Thoracic aorta (tissue), 2 donors: ENCODE measurements around the gene NACC1. TPM values are rescaled to one million over a fixed set of nuclear protein-coding genes. Genes with fewer than 3 reads are reported as not detected.
"Not testable (repeated sequence)": the region's sequence is repeated elsewhere in the genome, so short reads cannot be mapped to it uniquely, and the experiment has no call there.

Experiments used
- ATAC-seq: fragments of 150-250 bp; one replicate; pipeline ENCODE4 v1.8.0; 2017; ENCODE audit warnings: low read depth; ENCODE audit not compliant: insufficient number of reproducible peaks, low FRiP score
- DNase-seq: peaks from one replicate; pipeline ENCODE4 v3.0.0-alpha.2; 2020; ENCODE audit warnings: low spot score
- H3K27ac ChIP-seq, 2 donors: fragments of 200-600 bp; sonication (generic); 1 replicate in 1 of 2; 2 replicates in 1 of 2; pipeline ENCODE4 v1.5.1; 2016; ENCODE audit warnings: mild to moderate bottlenecking in 2 of 2, moderate library complexity in 2 of 2
- H3K27me3 ChIP-seq: fragments of 200-600 bp; sonication (generic); replicated peaks from 2 replicates; pipeline ENCODE4 v1.6.0; 2016; ENCODE audit warnings: mild to moderate bottlenecking; ENCODE audit not compliant: insufficient read depth
- H3K36me3 ChIP-seq: fragments of 200-600 bp; sonication (generic); one replicate; pipeline ENCODE4 v1.5.1; 2016
- H3K4me1 ChIP-seq, 2 donors: fragments of 200-600 bp; sonication (generic); 1 replicate in 1 of 2; 2 replicates in 1 of 2; pipeline versions ENCODE4 v1.5.1 to v1.6.0; 2016; ENCODE audit warnings: low read depth in 2 of 2, mild to moderate bottlenecking in 1 of 2; ENCODE audit not compliant: control insufficient read depth in 1 of 2
- H3K4me3 ChIP-seq: fragments of 200-600 bp; sonication (generic); 2 replicates; pipeline ENCODE4 v1.5.1; 2016; ENCODE audit warnings: mild to moderate bottlenecking
- H3K9me3 ChIP-seq: fragments of 200-600 bp; sonication (generic); 2 replicates; pipeline ENCODE4 v1.5.1; 2016
- CTCF ChIP-seq: fragments of 200-600 bp; sonication (generic); IDR thresholded peaks from one replicate; pipeline ENCODE4 v1.5.1; 2019; ENCODE audit warnings: antibody characterized with exemption
- total RNA-seq, 2 donors: library from RNA; depleted of rRNA; stranded (reverse); fragments of >200 nt; gene quantifications; one replicate each; pipeline versions ENCODE4 v1.1.0 to v1.2.3, GENCODE V29; 2016

The NACC1 gene
- total RNA-seq, 2 donors from 2014 or later: 27.2 to 28.8 TPM

- Histone ChIP-seq H3K27me3 (no peaks in the 10 kb centered on the region), H3K9me3 (no peaks in the 10 kb centered on the region), H3K4me1 (peaks cover 0 to 9% of the 10 kb centered on the region in 2 donors), H3K4me3 (no peak overlapping the region), H3K36me3 (peaks cover 38% of the 10 kb centered on the region), H3K27ac (no peak overlapping the region)
- DNase-seq: no peak
- no peak for ATAC-seq
- no peak for TF ChIP-seq CTCF
Measured at GRCh38 chr19:13139633-13140311, 21.7 kb downstream of the NACC1 start.

DNA sequence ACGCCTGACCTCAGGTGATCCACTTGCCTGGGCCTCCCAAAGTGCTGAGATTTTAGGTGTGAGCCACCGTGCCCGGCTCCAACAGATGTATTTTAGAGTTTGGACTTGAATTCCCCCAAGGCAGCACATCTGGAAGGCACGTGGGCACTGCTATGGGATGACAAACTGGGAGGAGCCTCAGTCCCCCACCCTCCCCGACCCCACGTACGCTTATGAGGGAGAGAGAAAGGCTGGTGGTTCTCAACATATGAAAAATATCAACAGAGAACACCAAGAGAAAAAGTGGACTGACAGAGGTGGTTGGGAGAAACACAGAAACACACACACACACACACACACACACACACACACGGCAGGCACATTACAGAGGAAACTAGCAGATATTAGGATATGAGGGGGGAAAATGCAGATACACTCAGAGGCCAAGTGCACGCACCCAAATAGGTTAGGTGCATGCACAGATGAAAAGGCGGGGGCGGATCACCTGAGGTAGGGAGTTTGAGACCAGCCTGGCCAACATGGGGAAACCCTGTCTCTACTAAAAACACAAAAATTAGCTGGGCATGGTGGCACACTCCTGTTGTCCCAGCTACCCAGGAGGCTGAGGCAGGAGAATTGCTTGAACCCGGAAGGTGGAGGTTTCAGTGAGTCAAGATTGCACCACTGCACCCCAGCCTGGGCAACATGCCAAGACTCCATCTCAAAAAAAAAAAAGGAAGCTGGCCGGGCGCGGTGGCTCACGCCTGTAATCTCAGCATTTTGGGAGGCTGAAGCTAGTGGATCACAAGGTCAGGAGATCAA lies 28.9 kb downstream of the NACC1 start:
- H3K27me3 ChIP-seq: no peaks in the 10 kb centered on the region
- H3K4me1 ChIP-seq: peaks cover 16 to 27% of the 10 kb centered on the region in 2 donors
- TF ChIP-seq CTCF: no peak
- no peak overlapping the region for H3K27ac ChIP-seq
- ATAC-seq: no peak
- no peak overlapping the region for H3K4me3 ChIP-seq
- DNase-seq: no peak
- H3K36me3 ChIP-seq: peaks cover 11% of the 10 kb centered on the region
- no peaks in the 10 kb centered on the region for H3K9me3 ChIP-seq

DNA sequence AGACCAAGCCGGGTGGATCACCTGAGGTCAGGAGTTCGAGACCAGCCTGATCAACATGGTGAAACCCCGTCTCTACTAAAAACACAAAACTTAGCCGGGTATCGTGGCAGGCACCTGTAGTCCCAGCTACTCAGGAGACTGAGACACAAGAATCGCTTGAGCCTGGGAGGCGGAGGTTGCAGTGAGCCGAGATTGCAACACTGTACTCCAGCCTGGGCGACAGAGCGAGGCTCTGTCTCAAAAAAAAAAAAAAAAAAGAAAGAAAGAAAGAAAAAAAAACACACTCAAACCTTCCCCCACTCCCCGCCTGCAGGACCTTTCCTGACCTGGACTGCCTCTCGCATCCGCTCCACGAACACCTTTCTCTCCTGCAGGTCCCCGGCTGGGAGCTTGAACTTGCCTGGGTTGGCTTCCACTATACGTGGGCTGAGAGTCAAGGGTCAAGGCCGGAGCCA lies 31.1 kb downstream of the NACC1 start:
- H3K27ac ChIP-seq: peak overlapping the region; percentile 100
- H3K4me3 ChIP-seq: peak overlapping the region; percentile 100
- not testable (repeated sequence) for ATAC-seq, H3K27me3 ChIP-seq, DNase-seq, H3K9me3 ChIP-seq, H3K36me3 ChIP-seq
- H3K4me1 ChIP-seq: peaks cover 16 to 18% of the 10 kb centered on the region in 2 donors

GRCh38 chr19:13149628-13150186 lies 31.6 kb downstream of the NACC1 start:
- H3K4me3 ChIP-seq: peak overlapping the region; percentile 100
- no peaks in the 10 kb centered on the region for H3K27me3 ChIP-seq
- DNase-seq: no peak
- no peak for ATAC-seq
- peaks cover 2% of the 10 kb centered on the region for H3K36me3 ChIP-seq
- H3K27ac ChIP-seq: peak overlapping the region; percentile 100
- peaks cover 16 to 18% of the 10 kb centered on the region in 2 donors for H3K4me1 ChIP-seq
- no peaks in the 10 kb centered on the region for H3K9me3 ChIP-seq
- no peak for TF ChIP-seq CTCF

DNA sequence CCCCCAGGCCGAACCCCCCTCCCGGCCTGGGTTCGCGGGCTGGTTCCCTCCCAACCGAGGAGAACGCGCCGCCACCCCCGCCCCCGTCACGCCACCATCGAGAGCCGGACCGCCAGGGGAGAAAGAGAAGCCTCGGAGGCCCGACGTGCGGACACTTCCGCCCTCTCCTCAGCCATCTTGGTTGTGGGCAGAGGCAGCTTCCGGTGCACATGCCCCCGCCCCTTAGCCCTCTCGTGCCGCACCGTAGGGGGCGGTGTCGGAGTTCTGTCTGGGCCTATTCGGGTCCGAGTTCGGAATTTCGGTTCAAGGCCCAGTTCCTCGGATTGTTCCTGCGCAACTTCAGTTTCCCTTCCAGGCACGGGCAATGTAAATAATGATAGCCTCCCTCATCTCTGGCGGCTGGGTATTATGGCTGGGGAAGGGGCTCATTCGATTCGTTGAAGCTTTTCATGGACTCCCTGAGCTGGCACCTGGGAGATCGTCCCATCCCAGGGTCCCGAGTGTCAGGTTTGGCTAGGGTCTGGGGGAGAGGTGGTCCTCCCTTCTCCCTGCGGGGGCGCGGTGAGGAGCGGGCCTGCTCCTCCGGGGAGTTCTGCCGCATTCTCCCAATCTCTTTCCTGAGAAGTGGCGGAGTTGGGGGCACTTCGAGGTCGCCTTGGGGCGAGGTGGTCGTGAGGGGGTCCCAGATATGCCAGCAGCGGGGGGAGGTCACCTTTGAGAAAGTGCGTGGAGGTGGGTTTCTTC lies 32.3 kb downstream of the NACC1 start, which contains the start of the genes IER2 and STX10:
Gene IER2 (plus strand): TSS at position 225 of the 744 bp plus-strand sequence. CDS start 2,776 bp downstream, outside the sequence.
Gene STX10 (minus strand): TSS at position 189 of the 744 bp plus-strand sequence. CDS start 202 bp downstream, outside the sequence.
- DNase-seq (peak; percentile 87), ATAC-seq (peak; percentile 37)
- peak; percentile 30 for TF ChIP-seq CTCF
- peak within 1 kb of the TSS; percentile 100 for H3K4me3 ChIP-seq
- no peaks in the 10 kb centered on the region for H3K36me3 ChIP-seq
- no peaks in the 10 kb centered on the region for H3K27me3 ChIP-seq
- H3K27ac ChIP-seq: peak within 1 kb of the TSS; percentile 100
- H3K4me1 ChIP-seq: peaks cover 16 to 24% of the 10 kb centered on the region in 2 donors
- no peaks in the 10 kb centered on the region for H3K9me3 ChIP-seq
